Cortex of kidney (tissue), 1 donor: ENCODE data around the gene AACS.
"Not testable (repeated sequence)": the region's sequence is repeated elsewhere in the genome, so short reads cannot be mapped to it uniquely, and the experiment has no call there.

Experiments
- DNase-seq: peaks from one replicate; lab custom pipeline; 2025; lab: John Stamatoyannopoulos, UW

Gene AACS, protein sequence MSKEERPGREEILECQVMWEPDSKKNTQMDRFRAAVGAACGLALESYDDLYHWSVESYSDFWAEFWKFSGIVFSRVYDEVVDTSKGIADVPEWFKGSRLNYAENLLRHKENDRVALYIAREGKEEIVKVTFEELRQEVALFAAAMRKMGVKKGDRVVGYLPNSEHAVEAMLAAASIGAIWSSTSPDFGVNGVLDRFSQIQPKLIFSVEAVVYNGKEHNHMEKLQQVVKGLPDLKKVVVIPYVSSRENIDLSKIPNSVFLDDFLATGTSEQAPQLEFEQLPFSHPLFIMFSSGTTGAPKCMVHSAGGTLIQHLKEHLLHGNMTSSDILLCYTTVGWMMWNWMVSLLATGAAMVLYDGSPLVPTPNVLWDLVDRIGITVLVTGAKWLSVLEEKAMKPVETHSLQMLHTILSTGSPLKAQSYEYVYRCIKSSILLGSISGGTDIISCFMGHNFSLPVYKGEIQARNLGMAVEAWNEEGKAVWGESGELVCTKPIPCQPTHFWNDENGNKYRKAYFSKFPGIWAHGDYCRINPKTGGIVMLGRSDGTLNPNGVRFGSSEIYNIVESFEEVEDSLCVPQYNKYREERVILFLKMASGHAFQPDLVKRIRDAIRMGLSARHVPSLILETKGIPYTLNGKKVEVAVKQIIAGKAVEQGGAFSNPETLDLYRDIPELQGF

DNA sequence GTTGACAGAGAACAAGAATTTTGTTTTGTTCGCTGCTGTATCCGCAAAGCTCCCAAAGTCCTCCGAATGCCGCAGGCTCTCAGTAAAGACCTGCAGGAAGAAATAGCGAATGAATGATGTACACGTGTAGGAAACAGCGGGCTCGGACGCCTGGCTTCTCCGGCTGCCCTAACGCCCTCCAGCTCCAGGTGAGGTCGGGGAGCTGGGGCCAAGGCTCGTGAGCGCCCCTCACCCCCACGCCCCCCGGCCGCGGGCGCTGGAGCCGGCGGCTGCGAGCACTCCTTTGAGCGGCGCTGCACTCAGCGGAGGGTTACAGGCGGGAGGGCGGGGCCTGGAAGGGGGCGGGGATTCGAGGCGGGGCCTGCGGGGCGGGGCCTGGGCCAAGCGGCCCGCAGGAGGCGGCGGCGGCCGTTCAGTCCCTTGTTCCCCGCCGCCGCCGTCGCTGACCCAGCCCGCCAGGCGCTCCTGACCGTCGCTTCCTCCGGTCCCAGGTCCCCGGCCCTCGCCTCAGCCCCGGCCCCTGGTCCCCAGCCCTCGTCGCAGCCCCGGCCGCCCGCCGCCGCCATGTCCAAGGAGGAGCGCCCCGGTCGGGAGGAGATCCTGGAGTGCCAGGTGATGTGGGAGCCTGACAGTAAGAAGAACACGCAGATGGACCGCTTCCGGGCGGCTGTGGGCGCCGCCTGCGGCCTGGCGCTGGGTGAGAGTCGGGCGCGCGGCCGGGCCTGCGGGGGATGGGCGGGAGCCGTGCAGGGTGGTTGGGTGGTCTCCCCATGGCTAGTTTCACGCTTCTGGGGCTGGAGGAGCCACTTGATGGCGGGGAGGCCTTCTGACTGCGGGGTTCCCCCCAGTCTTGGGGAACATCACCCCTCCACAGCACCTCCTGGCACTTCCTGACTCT is at the start of gene AACS:
TSS of gene AACS (plus strand) at position 415 of the 898 bp plus-strand sequence. CDS start at position 565, 150 bp downstream.
- no peak for DNase-seq

DNA sequence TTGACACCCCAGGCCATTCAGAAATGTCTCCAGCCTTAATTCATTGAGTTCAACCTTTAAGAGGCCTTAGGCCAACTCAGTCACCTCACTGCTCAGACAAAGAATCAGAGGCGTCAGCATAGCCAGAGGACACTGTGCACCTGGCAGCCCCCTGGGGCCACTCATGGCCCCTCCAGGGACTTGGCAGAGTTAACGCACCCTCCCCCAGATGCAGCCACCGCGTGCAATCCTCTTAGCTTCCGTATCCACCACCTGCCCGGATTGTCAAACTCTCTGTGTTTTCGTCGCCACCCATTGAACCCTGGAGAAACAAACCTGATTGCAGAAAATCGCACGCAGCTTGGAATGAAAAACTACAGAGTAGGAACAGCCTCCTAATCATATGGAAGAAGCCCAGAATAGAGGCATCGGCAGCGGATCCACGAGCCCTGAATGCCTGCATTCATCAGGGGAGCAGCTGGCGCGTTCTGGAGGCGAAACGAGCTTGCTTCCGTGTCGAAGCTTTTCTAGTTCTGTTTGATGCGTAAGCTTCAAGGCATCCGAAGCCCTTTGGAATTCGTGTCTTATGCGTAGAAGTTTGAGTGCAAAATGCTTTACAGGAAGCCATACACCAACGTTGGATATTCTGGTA is 49.4 kb upstream of the AACS start:
- DNase-seq = no peak

DNA sequence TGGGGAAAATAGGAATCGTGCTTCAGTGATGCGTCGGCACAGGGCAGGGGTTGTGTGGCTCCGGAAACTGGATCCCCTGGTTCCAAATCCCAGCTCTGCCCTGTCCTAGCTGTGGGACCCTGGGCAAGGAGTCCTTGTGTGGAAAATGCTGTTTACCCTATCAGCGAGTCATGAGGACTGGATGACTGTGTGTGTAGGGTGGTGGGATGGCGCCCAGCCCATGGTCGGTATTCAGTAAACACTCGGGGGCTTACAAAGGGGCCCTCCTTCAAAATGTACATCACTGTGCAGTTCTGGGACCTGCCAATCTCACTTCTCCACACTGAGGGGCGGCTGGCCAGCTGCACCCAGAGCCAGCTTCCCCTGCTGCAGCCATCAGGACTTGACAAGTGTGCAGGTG is 47.4 kb upstream of the AACS start:
- no peak for DNase-seq

DNA sequence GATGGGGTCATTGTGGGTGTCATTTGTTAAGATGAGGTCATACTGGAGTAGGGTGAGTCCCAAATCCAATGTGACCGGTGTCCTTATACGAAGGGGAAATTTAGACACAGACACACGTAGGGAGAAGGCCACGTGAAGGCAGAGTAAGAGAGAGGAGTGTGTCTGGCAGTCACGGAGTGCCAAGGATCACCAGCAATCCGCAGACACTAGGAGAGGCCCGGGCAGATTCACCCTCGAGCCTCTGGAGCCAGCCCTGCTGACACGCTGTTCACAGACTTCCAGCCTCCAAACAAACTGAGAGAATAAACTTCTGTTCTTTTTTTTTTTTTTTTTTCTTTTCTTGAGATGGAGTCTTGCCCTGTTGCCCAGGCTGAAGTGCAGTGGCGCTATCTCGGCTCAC is 46.9 kb upstream of the AACS start:
- DNase-seq = no peak

DNA sequence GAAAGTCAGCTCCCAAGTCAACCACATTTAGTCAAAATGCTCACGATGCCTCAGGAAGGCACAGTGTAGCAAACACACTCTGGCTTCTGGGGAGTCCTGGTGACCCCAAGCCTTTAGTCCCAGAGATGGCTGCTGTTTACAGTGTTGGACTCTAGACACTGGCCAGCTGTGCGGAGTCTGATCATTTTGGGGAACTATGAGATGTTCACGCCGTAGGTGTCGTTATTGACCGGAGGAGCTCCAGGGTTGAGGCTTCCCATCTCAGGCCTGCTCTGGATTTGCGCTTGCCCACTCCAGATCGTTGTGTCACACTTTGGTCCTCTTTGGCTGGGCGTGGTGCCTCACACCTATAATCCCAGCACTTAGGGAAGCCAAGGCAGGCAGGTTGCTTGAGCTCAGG is 44.1 kb upstream of the AACS start:
- DNase-seq = no peak

DNA sequence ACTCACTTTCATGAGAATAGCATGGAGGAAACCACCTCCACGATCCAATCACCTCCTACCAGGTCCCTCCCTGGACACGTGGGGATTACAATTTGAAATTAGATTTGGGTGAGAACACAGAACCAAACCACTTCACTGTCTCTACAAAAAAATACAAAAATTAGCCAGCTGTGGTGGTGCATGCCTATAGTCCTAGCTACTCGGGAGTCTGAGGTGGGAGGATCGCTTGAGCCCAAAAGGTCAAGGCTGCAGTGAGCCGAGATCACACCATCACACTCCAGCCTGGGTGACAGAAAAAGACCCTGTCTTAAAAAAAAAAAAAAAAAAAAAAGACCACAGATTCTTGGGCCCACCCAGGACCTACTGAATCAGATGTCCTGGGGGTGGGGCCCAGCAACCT is 43.5 kb upstream of the AACS start:
- no peak for DNase-seq

DNA sequence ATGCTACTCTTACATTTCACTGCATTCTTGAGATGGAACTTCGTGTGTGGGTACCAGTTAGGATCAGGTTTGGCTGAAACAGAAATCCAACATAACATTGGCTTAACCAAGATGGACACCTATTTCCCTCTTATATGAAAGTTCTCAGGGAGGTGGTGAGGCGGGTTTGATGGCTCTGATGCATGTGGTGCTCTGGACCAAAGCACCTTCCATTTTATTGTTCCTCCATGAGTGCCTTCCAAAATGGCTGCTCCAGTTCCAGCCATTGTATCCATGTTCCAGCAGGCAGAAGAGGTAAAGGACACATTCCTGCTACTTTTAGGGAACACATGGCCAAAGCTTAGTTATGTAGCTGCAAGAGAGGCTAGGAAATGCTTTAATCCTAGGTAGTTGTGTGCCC is 42.2 kb upstream of the AACS start:
- DNase-seq = no peak

DNA sequence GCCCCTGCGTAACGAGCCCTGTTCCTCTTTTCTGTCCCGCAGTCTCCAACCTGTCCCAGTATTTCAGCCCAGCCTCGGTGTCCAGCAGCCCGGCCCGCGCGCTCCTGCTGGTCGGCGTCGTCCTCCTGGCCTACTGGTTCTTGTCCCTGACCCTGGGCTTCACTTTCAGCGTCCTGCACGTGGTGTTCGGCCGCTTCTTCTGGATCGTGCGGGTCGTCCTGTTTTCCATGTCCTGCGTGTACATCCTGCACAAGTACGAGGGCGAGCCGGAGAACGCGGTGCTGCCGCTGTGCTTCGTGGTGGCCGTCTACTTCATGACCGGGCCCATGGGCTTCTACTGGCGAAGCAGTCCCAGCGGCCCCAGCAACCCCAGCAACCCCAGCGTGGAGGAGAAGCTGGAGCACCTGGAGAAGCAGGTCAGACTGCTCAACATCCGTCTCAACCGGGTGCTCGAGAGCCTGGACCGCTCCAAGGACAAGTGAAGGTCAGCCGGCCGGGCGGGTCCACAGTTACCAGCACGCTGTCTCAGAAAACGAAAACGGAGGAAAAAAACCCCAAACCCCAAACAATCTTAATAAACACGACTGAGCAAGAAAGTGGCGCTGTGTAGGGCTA is 40.2 kb upstream of the AACS start:
- DNase-seq = no peak

DNA sequence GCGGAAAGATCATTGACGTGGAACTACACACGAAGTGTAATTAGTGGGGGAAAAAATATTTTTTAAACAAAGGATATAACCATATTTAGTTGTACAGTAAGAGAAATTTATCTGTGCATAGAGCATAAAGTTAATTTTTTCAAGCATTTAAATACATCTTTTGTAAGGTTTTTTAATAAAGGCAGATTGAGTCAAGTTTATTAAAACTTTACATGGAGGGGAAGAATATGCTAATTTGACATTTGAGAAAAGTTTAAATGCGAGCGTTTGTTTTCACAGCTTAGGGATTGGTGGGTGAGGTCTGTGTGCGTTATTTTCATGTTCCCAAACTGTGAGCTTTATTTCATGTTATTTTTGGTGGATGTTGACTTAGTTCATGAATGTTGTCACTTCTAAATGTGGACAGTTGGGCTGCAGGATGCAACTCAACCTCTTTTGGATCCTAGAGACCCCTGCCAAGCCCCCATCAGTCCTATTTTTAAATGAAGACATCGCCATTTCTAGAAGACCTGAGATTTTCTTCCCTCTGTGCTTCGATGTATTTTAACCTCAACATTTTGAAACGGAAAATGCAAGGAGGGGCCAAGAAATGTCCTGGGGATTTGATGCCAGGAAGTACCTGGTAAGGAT is 39.5 kb upstream of the AACS start:
- no peak for DNase-seq

DNA sequence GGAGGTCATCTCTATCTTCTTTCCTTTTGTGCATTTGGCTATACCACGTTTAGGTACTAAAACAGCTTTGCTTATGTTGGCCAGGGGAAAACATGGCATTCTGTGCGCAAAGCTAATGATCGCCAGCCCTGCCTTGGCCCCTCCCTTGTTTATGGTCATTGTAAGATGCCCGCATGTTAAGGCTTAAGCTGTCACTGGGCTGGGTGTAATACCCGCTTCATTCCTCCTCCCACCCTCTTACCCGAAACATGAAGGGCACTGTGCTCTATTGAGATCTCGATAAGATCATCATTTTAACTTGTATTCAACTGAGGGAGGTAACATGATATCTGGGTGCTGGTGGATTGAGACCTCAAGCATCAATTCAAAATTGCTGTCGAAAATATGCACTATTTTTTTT is 37.1 kb upstream of the AACS start:
- DNase-seq = no peak

DNA sequence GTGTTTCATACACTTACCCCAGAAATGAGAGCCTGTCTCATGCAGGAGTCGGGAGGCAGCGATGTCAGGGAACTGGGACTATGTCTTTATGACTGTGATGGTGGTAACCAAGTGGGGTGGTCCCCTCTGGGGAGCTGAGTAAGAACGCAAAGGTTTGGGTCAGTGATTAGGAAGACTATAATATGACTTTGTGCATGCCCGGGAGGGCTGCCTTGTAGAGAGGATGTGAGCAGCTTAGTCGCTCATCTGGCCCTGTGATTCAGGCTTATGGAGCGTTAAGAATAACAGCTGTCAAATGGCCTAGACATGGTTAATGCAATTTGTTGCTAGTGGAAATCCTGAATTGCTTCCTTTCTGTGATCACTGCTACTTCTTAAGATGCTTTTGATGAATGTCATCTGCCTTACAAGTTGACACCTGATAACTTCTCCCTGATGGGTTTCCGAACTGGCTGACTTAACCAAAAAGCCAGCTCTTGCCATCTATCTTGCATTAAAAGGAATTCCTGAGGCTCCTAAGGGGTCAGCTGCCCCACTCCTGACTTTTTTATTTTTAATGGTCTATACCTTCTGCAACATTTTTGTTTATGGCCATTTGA is 35.4 kb upstream of the AACS start:
- DNase-seq = no peak

DNA sequence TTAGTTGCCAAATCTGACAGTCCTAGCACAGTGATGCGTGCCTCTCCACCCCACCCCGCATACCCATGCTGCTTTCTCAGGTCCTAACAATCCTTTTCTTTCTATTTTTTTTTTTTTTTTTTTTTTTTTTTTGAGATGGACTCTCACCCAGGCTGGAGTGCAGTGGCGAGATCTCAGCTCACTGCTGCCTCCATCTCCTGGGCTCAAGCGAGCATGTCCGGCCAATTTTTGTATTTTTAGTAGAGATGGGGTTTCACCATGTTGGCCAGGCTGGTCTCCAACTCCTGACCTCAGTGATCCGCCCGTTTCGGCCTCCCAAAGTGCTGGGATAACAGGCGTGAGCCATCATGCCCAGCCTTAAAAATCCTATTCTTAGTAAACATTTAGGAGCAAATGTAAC is 33.8 kb upstream of the AACS start:
- DNase-seq = not testable (repeated sequence)

DNA sequence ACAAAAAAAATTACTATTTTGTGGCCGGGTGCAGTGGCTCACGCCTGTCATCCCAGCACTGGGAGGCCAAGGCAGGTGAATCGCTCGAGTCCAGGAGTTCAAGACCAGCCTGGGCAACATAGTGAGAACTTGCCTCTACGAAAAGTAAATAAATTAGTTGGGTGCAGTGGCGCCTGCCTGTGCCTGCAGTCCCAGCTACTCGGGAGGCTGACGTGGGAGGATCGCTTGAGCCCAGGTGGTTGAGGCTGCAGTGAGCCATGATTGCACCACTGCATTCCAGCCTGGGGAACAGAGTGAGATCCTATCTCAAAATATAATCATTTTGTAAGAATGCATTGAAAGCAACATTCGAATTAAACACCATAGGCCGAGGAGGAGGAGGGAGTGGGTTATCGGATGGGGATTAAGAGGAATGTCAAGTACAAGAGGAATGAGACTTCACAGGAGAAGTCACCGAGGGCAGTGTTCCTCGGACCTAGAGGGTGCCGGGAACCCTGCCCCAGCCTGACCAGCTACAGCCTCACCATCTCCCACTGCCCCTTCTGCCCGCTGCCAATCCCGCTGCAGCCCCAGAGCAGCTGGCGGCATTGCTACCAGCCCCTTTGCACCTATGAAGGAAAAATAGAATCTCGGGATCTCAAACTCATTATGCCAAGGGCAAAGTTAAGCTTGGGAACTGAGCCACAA is 32.6 kb upstream of the AACS start:
- no peak for DNase-seq

DNA sequence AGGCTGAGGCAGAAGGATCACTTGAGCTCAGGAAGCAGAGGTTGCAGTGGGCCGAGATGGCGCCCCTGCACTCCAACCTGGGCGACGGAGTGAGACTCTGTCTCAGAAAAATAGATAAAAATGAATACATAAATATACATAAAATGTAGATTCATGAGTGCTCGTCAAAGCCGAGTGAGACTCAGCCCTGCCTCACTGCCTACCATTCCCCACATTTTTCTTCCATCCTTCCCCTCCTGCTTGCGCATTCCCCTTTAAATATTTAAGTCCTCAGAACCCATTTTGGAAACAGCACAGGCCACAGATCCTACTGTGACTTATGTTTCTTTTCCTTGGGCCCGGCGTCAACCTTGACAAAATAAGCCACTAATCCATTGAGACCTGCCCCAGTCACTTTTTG is 31.9 kb upstream of the AACS start:
- DNase-seq = no peak

DNA sequence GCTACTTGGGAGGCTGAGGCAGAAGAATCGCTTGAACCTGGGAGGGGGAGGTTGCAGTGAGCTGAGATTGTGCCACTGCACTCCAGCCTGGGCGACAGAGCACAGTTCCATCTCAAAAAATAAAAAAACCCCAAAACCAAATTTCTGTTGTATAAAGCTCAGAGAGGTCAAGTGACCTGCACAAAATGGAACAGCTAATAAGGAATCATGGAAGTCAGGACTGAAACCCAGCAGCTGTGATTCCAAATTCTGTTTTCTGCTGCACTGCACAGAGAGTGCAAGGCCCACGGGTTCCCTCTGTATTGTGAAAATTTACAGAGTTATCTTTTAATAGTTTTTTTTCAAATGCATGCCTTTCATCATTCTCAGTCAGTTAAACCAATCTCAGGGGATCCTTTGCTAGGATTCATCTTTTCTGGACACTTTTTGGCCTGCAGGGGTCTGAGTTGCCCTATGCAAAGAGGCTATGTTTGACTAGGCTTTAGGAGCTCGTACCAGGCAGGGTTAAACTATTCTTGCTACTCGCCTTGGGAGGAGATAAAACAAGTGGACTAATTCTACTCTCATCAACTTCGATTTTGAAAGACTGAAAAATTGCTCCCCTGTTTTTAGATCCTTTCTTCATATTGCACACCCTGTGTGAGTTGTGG is 26.1 kb upstream of the AACS start:
- no peak for DNase-seq

DNA sequence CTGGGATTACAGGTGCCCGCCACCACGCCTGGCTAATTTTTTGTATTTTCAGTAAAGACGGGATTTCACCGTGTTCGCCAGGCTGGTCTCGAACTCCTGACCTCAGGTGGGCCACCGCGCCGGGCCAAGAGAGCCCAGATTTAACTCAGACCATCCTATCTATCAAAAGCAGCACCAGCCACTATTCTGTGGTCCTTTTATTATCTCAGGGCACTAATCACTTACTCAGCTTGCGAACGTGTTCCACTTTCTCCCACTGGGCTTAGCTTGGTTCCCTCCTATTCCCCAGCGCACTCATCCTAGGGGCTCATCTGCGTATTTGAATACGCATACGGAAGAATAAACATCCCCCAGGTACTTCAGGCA is 16.2 kb upstream of the AACS start:
- DNase-seq = no peak

DNA sequence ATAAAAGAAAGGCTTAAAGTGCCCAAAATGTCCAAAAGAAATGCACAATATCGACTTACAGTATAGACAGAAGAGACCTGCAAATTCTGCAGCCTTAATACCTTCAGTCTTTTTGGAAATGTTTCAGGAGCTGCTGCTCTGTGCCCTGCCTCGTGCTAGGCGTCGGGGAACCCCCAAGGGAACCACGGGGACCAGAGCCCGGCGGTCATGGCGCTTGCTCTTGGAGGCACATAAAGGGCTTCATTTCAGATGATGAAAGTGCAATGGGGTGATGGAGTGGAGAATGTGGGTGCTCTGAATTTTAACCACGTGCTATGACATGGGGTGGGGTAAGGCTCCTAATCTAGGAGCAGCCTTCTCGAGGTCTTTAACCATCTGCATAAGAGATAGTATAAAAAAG is 14.8 kb upstream of the AACS start:
- DNase-seq = no peak

DNA sequence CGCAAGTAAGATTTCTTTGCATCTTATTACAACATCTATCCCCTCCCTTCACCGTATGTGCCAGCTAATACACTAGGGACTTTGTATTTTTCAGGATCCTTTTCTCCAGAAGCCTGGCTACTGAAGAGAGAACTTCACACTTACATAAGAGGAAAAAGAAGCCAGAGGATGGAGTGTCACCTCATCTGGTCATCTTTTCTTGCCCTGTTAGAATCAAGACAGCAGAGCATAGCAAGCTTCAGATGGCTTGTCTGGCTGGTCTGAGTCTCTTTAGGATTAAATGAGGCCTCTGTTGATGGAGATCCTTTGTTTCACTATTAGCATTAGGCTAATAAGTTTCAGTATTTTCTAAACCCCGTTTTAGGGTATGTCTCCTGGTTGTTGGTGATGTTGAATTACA is 14.4 kb upstream of the AACS start:
- no peak for DNase-seq

DNA sequence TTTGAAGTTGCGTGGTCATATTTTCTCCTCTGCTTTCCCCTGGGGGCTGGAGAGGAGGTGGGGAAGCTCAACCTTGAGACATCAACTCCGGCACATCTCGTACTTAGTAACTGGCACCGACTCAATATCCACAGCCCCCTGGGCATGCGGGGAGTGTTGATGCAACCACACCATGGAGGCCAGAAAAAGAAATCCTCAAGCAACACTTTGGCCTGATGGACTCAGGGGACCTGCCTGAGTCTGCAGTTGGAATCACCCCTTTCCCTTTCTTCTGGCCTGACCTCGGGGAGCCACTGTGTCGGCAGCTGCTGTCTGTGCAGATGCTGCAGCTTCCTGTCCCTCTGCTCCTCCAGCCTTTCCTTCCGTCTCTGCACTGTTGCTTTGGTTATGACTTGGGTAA is 11.4 kb upstream of the AACS start:
- DNase-seq = no peak

DNA sequence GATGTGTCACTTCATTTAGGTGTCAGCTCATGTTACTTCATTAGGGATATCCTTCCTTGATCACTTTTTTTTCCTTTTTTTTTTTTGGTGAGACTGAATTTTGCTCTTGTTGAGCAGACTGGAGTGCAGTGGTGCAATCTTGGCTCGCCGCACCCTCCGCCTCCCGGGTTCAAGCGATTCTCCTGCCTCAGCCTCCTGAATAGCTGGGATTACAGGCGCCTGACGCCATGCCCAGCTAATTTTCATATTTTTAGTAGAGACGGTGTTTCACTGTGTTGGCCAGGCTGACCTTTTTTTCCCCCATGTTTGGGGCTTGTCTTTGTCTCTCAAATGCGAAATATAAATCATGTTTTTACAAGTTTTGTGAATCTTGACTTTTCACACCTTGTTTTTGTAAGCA is 9.6 kb upstream of the AACS start:
- DNase-seq = no peak
